Measurements from ENCODE around the gene STON1. TPM values are rescaled to one million over a fixed set of nuclear protein-coding genes. Genes with fewer than 3 reads are reported as not detected.
"Not testable (repeated sequence)": the region's sequence is repeated elsewhere in the genome, so short reads cannot be mapped to it uniquely, and the experiment has no call there.

The STON1 gene
- total and polyA plus RNA-seq, 2 of the 4 experiments (the other 2 are of a cell fraction) = 4.0 to 5.7 TPM

GRCh38 chr2:48592067-48592466 is 62.1 kb downstream of the STON1 start:
- H2AFZ ChIP-seq (replicated peaks; ENCODE audit: low read length, poor library complexity) = no peak overlapping the region
- H4K91ac ChIP-seq (ENCODE audit: insufficient read depth, low read depth, low read length) = no peak overlapping the region
- no peaks in the 10 kb centered on the region for H4K20me1 ChIP-seq (ENCODE audit: insufficient read depth, low read length)
- H2BK20ac ChIP-seq (ENCODE audit: low read depth, low read length) = no peak overlapping the region
- CTCF ChIA-PET = no interaction called here
- POLR2A ChIA-PET (ENCODE audit: unreplicated experiment) = no interaction called here
- H3K79me1 ChIP-seq (ENCODE audit: low read depth in 1 of 2, low read length in 2 of 2) = no peaks in the 10 kb centered on the region; a peak in 1 of 4 replicates
- no peak overlapping the region for H3K4ac ChIP-seq (ENCODE audit: low read depth, low read length)
- H3K27me3 ChIP-seq (ENCODE audit: control insufficient read depth, insufficient read depth, low read length) = no peaks in the 10 kb centered on the region
- no peaks in the 10 kb centered on the region for H3K9me1 ChIP-seq (ENCODE audit: insufficient read depth, low read length)
- dilution Hi-C loops (cut with HindIII; ENCODE audit: low sequenced_read_pairs, unreplicated experiment) = no loop called here
- DNase-seq (no peak), ATAC-seq (ENCODE audit: low read depth) (no peak)
- H3K4me2 ChIP-seq (ENCODE audit: low read depth, low read length) = no peak overlapping the region
- no peak overlapping the region for H2BK15ac ChIP-seq (ENCODE audit: low read depth, low read length)
- no peak overlapping the region for H3K14ac ChIP-seq (replicated peaks; ENCODE audit: low read depth, low read length)
- H2BK5ac ChIP-seq (ENCODE audit: low read depth, low read length, poor library complexity, severe bottlenecking) = no peak overlapping the region
- no peak overlapping the region for H4K5ac ChIP-seq (ENCODE audit: low read depth, low read length)
- intact Hi-C loops (cut with micrococcal nuclease) = no loop called here
- no peak overlapping the region for H3K27ac ChIP-seq (ENCODE audit: insufficient read depth, low read length)
- no peaks in the 10 kb centered on the region for H3K9me3 ChIP-seq (ENCODE audit: control insufficient read depth, insufficient read depth, low read length)
- no peak overlapping the region for H3K4me3 ChIP-seq (ENCODE audit: insufficient read depth, low read depth, low read length)
- TF ChIP-seq NFE2L2 (IDR thresholded peaks at IDR 0.05; ENCODE audit: low read depth, low read length) (no peak), MAFK (IDR thresholded peaks at IDR 0.05; ENCODE audit: low read depth, low read length) (no peak), RAD21 (IDR thresholded peaks at IDR 0.05; ENCODE audit: low read length) (no peak), MAZ (IDR thresholded peaks at IDR 0.05; ENCODE audit: borderline replicate concordance, low read depth, low read length) (no peak)
- H2AK5ac ChIP-seq (ENCODE audit: low read depth, low read length) = no peak overlapping the region
- WGBS, 2 experiments (ENCODE audit: extremely low coverage in 2 of 2, insufficient read length in 1 of 2) = no CpG with 5 or more reads among the region's 2 CpGs
- H2BK120ac ChIP-seq (ENCODE audit: low read depth, low read length) = no peak overlapping the region
- no peaks in the 10 kb centered on the region for H3K4me1 ChIP-seq (ENCODE audit: control insufficient read depth, insufficient read depth, low read length)
- H3K18ac ChIP-seq (ENCODE audit: low read depth, low read length) = no peak overlapping the region
- no peak overlapping the region for H3K23ac ChIP-seq (ENCODE audit: low read depth, low read length)
- H4K8ac ChIP-seq (ENCODE audit: low read depth in 2 of 2, low read length in 2 of 2) = no peak overlapping the region
- in situ Hi-C loops (cut with MboI; ENCODE audit: low sequenced_read_pairs) = no loop called here
- H3K36me3 ChIP-seq (ENCODE audit: control insufficient read depth, insufficient read depth, low read length) = peaks cover 4% of the 10 kb centered on the region; the same call in 1 of the 2 replicates
- H3K56ac ChIP-seq (ENCODE audit: extremely low read depth, insufficient read depth, low read length) = no peak overlapping the region
- H2AK9ac ChIP-seq (replicated peaks; ENCODE audit: low read depth, low read length, poor library complexity) = no peak overlapping the region
- no TSS peak for BruUV-seq (replicated peaks)
- H3K9ac ChIP-seq (ENCODE audit: low read depth, low read length) = no peak overlapping the region

- in situ Hi-C loops (cut with MboI; ENCODE audit: low sequenced_read_pairs); H3K9ac ChIP-seq (ENCODE audit: low read depth, low read length); H3K4me1 ChIP-seq (ENCODE audit: control insufficient read depth, insufficient read depth, low read length); H4K91ac ChIP-seq (ENCODE audit: insufficient read depth, low read depth, low read length); H4K5ac ChIP-seq (ENCODE audit: low read depth, low read length); H3K4me3 ChIP-seq (ENCODE audit: insufficient read depth, low read depth, low read length); H2AFZ ChIP-seq (replicated peaks; ENCODE audit: low read length, poor library complexity); DNase-seq; CTCF ChIA-PET; ATAC-seq (ENCODE audit: low read depth); H3K36me3 ChIP-seq (ENCODE audit: control insufficient read depth, insufficient read depth, low read length); H3K79me1 ChIP-seq (ENCODE audit: low read depth in 1 of 2, low read length in 2 of 2); H4K8ac ChIP-seq (ENCODE audit: low read depth in 2 of 2, low read length in 2 of 2); H2BK15ac ChIP-seq (ENCODE audit: low read depth, low read length); H2BK5ac ChIP-seq (ENCODE audit: low read depth, low read length, poor library complexity, severe bottlenecking); H2AK5ac ChIP-seq (ENCODE audit: low read depth, low read length); BruUV-seq (replicated peaks); H3K4me2 ChIP-seq (ENCODE audit: low read depth, low read length); H2AK9ac ChIP-seq (replicated peaks; ENCODE audit: low read depth, low read length, poor library complexity); H3K27me3 ChIP-seq (ENCODE audit: control insufficient read depth, insufficient read depth, low read length); H2BK120ac ChIP-seq (ENCODE audit: low read depth, low read length); H3K27ac ChIP-seq (ENCODE audit: insufficient read depth, low read length); H3K23ac ChIP-seq (ENCODE audit: low read depth, low read length); H3K9me1 ChIP-seq (ENCODE audit: insufficient read depth, low read length); H4K20me1 ChIP-seq (ENCODE audit: insufficient read depth, low read length); POLR2A ChIA-PET (ENCODE audit: unreplicated experiment); H3K4ac ChIP-seq (ENCODE audit: low read depth, low read length); H3K9me3 ChIP-seq (ENCODE audit: control insufficient read depth, insufficient read depth, low read length); H2BK20ac ChIP-seq (ENCODE audit: low read depth, low read length); H3K56ac ChIP-seq (ENCODE audit: extremely low read depth, insufficient read depth, low read length); intact Hi-C loops (cut with micrococcal nuclease); dilution Hi-C loops (cut with HindIII; ENCODE audit: low sequenced_read_pairs, unreplicated experiment); H3K14ac ChIP-seq (replicated peaks; ENCODE audit: low read depth, low read length); H3K18ac ChIP-seq (ENCODE audit: low read depth, low read length): not testable (repeated sequence)
- 96% methylated on average over 4 of the region's 7 CpGs; no CpG with 5 or more reads in 1 of the 2 experiments for WGBS, 2 experiments (ENCODE audit: extremely low coverage in 2 of 2, insufficient read length in 1 of 2)
Observed at GRCh38 chr2:48596751-48597150, 66.8 kb downstream of the STON1 start.
